HUDEP-2 (cell line): Measurements from ENCODE around the gene ABCC3.

Source experiments
- DNase-seq, 76 experiments: peaks; one replicate each; lab custom pipeline; 2025; ENCODE audit not compliant: unreplicated experiment in 76 of 76; lab: John Stamatoyannopoulos, UW

The ABCC3 gene

GRCh38 chr17:50634224-50634914 lies at the start of gene ABCC3:
Gene ABCC3 (plus strand): TSS chr17:50634881. CDS start chr17:50634937, 56 bp downstream.
- DNase-seq: peak in 15 of 76 experiments; percentile 10 to 36 (median 24)

- no peak for DNase-seq
Measured at GRCh38 chr17:50585346-50585745, 49.3 kb upstream of the ABCC3 start.

GRCh38 chr17:50585891-50586290 lies 48.8 kb upstream of the ABCC3 start:
- DNase-seq: no peak

- DNase-seq: no peak
Measured at GRCh38 chr17:50586421-50587247, 48.0 kb upstream of the ABCC3 start.

- no peak for DNase-seq
Measured at GRCh38 chr17:50587571-50587970, 47.1 kb upstream of the ABCC3 start.

GRCh38 chr17:50588391-50589049 lies 46.2 kb upstream of the ABCC3 start:
- DNase-seq: peak in 6 of 76 experiments; percentile 6 to 47 (median 24)

GRCh38 chr17:50589095-50589705 lies 45.5 kb upstream of the ABCC3 start:
- no peak for DNase-seq

GRCh38 chr17:50590946-50591737 lies 43.5 kb upstream of the ABCC3 start:
- DNase-seq: no peak

- no peak for DNase-seq
Measured at GRCh38 chr17:50593321-50593720, 41.4 kb upstream of the ABCC3 start.

- no peak for DNase-seq
Measured at GRCh38 chr17:50594128-50594823, 40.4 kb upstream of the ABCC3 start.

GRCh38 chr17:50594892-50595291 lies 39.8 kb upstream of the ABCC3 start:
- DNase-seq: no peak

GRCh38 chr17:50596191-50597037 lies 38.3 kb upstream of the ABCC3 start:
- no peak for DNase-seq

- DNase-seq: no peak
Measured at GRCh38 chr17:50598487-50598886, 36.2 kb upstream of the ABCC3 start.

- DNase-seq: no peak
Measured at GRCh38 chr17:50599606-50600005, 35.1 kb upstream of the ABCC3 start.

- DNase-seq: no peak
Measured at GRCh38 chr17:50601823-50602375, 32.8 kb upstream of the ABCC3 start.

GRCh38 chr17:50602836-50603235 lies 31.8 kb upstream of the ABCC3 start:
- DNase-seq: no peak

GRCh38 chr17:50603340-50603739 lies 31.3 kb upstream of the ABCC3 start:
- peak in 6 of 76 experiments; percentile 6 to 20 (median 14) for DNase-seq

GRCh38 chr17:50604513-50604912 lies 30.2 kb upstream of the ABCC3 start:
- DNase-seq: no peak
